Measurements from ENCODE around the gene PEF1.

Gene PEF1

DNA sequence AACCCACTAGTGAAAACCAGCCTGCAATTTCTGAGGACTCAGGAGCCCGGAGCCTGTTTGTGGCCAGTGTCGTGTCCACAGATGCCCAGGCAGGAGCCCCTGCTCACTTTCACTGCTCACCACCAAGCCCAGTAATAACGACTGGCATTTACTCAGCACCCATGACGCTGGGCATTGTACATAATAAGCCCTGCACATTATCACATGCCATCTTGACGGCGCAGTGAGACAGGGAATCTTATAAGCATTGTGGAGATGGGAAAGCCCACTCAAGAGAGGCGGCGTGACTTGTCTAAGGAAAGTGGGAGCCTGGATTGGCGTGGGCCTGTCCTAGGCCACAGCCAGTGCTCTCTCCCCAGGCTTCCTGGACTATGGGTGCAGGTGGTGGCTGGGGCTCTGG, 28.8 kb upstream of the PEF1 start:
- intact Hi-C loops (cut with DNase I) = no loop called here
- no peak for DNase-seq

- DNase-seq = no peak
Measured at GRCh38 chr1:31672986-31673385, 28.3 kb upstream of the PEF1 start.

GRCh38 chr1:31671561-31672201, 27.0 kb upstream of the PEF1 start:
- no peak for DNase-seq
- intact Hi-C loops (cut with DNase I) = no loop called here

More at GRCh38 chr1:31672986-31673385, 28.3 kb upstream of the PEF1 start:
- intact Hi-C loops (cut with DNase I) = no loop called here

DNA sequence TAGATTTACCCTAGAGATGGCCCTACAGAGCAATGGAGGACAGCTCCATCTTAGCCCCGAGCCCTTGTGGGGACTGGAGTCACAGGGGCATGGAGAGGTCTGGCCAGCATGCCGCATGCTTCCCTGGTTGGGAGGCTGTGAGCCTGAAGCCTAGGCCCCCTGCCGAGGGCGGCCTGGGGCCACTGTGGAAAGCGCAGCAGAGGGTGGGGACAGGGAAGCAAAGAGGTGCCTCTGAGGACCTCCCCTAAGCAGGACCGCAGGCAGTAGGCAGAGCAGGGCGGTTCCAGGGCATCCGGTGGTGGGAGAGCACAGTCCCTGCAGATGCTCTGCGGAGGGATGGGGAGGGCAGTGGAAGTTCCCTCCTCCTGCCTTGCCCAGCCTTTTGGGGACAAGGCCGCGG, 26.5 kb upstream of the PEF1 start:
- intact Hi-C loops (cut with DNase I) = no loop called here
- no peak for DNase-seq

- DNase-seq = no peak
- intact Hi-C loops (cut with DNase I) = no loop called here
Measured at GRCh38 chr1:31670593-31670964, 25.9 kb upstream of the PEF1 start.

DNA sequence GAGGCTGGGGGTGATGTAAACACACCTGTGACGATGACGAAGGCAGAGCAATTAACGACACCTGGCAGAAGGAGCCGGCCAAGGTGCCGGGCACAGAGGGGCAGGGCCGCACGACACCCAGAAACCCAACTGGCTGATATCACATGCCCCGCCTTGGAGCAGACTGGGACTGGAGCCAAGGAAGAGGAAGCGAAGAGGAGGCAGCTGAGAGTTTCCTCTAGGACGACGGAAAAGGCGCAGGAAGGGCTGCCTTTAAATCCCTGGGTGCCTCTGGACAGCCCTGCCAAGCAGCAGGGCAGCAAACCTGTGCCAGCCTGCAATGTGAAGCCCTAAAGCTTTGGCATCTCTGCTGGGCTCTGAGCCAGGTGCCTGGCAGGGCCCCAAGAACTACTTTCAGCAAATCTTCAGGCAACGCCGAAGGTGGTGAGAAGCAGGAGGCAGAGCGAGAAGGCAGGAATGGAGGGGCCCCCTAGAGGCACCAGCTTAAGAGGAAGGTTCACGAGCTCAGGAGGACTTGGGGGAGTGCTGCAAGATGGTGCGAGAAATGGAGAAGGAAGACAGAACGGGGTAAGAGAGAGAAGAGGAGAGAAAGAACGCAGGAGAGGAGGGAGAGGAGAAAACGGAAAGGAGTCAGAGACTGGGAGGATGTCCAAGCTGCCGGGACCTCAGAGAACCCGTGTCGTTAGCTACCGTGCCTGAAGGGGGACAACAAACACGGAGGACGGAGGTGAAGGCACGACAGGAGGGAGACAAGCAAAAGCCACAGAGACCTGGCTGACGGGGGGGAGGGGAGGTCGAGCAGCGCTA, 25.3 kb upstream of the PEF1 start:
- DNase-seq = peak; percentile 53 to 89 (median 72)
- intact Hi-C loops (cut with DNase I) = loop anchor here (10.0 kb wide), 1 partner anchor 295 kb away; no protein-coding TSS in a partner anchor

DNA sequence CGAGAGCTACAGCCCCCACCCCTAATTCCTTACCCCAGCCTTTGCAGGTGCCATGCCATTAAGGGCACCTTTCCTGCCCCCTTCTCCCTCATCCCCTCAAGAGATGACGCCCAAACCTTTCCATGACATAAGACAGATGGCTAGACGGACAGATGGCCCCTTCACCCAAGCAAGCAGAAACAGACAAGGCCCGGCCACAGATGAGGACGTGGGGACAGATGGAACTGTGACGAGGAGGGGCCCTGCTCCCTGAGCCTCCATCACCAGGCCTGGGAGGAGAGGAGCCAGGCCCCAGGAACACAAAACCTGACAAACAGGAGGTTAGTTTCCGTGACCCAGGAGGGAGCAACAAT, 24.7 kb upstream of the PEF1 start:
- intact Hi-C loops (cut with DNase I) = loop anchor here (10.0 kb wide), 1 partner anchor 295 kb away; no protein-coding TSS in a partner anchor
- DNase-seq = no peak

DNA sequence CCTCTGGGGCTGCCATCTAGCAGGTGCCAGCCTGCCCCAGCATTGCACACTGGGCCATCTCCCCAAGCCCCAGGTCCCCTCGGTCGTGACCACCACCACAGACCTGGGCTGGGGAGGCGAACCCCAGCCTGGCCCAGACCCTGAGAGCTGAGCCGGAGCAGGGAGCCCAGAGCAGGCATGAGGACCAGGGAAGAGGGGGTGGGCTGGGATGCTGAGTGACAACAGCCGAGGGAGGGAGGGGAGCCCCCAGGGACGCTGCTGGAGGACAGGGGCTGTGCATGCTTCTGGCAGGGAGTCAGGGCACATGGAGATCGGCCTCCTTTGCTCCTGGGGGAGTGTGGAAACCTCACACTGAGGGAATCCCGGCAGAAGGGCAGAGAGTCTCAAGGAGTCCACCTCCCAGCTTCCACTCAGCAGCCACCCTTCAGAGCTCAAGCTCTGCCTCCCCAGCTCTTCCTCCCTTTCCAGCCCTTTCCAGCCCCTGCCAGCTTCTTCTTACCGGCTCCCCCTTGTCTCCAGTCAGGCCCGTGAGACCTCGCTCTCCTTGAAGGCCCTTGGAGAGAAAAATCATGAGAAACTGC, 23.7 kb upstream of the PEF1 start:
- DNase-seq = no peak
- intact Hi-C loops (cut with DNase I) = loop anchor here (10.0 kb wide), 1 partner anchor 296 kb away; no protein-coding TSS in a partner anchor

GRCh38 chr1:31667065-31667785, 22.5 kb upstream of the PEF1 start:
- DNase-seq = no peak
- intact Hi-C loops (cut with DNase I) = loop anchor here (10.0 kb wide), 1 partner anchor 298 kb away; no protein-coding TSS in a partner anchor

GRCh38 chr1:31666263-31666963, 21.7 kb upstream of the PEF1 start:
- peak in 41 of 42 donors; percentile 31 to 90 (median 67) for DNase-seq
- intact Hi-C loops (cut with DNase I) = loop anchor here (10.0 kb wide), 1 partner anchor 298 kb away; no protein-coding TSS in a partner anchor

DNA sequence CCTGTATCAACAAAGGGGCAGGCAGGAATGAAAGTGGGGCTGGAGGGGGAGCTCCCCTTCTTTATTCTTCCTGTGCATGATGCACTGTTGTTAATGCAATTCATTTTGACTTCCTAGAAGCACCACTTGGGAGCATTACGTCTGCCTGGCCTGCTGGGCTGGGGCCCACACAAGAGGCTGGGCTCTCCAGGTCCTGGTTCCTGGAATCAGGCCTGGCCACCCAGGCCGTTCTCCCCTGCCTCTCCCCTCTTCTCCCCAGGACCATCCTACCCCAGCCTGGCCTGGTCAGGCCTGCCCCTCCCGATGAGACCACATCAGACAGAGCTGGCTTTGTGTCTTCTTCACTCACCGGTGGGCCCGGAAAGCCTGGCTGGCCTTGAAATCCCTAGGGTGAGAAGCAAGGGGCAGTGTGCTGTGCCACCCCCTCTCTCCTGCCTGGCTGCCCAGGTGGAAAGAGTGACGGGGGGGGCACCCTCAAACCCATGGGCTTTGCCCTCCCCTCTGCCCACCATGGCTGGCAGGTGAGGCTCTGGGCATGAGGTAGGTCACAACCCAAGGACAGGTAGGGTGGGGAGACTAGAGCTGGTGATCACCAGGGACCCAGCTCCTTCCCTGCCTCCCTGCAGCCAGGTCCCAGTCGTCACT, 20.7 kb upstream of the PEF1 start:
- no peak for DNase-seq
- intact Hi-C loops (cut with DNase I) = loop anchor here (2.0 to 10.0 kb wide), 2 partner anchors 39 to 299 kb away; partner anchors contain the start of gene COL16A1

- intact Hi-C loops (cut with DNase I) = loop anchor here (2.0 to 10.0 kb wide), 3 partner anchors 40 to 300 kb away; partner anchors contain the start of gene COL16A1
Measured at GRCh38 chr1:31664528-31664927, 19.9 kb upstream of the PEF1 start.

DNA sequence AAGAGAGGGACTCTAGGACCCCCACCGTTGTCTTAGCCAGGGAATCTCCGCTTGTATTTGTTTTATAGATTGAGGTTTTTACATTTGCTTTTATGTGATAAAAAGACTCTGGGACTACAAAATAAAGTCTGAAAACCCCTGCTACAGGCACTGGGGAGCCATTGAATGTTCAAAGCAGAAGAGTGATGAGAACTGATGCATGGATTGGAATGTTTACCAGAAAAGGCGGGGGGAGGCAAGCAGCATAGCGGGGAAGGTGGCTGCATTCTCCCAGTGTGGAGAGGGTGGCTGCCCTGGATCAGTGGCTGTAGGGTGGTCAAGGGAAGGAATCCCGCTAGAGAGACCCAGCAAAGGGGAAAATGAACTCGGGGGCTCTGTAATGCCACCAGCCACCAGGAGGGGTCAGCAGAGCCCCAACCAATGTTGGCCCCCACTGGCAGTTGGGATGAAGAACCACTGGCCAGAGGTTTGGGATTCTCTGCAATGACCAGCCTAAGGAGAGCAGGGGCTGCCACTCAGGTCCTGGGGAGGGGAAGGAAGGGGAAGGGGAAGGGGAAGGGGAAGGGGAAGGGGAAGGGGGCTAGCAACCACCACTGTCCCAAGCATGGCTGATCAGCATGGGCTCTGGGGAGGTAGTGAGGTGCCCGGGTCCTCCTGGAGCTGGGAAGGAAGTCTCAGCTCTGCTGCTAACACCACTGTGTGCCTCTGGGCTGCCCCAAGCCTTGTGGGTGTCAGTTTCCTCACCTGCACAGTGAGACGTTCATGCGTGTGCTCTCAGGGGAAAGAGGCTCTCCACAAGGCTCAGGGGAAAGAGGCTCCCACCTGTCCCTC, 19.2 kb upstream of the PEF1 start:
- peak in 41 of 42 donors; percentile 45 to 91 (median 73) for DNase-seq
- intact Hi-C loops (cut with DNase I) = loop anchor here (2.0 to 10.0 kb wide), 3 partner anchors 41 to 301 kb away; partner anchors contain the start of gene COL16A1

More at GRCh38 chr1:31664528-31664927, 19.9 kb upstream of the PEF1 start:
- no peak for DNase-seq

- intact Hi-C loops (cut with DNase I) = loop anchor here (5.0 to 10.0 kb wide), 2 partner anchors 125 to 302 kb away; no protein-coding TSS in a partner anchor
Measured at GRCh38 chr1:31662463-31662862, 17.8 kb upstream of the PEF1 start.

GRCh38 chr1:31661856-31662255, 17.2 kb upstream of the PEF1 start:
- DNase-seq = no peak
- intact Hi-C loops (cut with DNase I) = loop anchor here (5.0 to 10.0 kb wide), 2 partner anchors 125 to 303 kb away; no protein-coding TSS in a partner anchor

More at GRCh38 chr1:31662463-31662862, 17.8 kb upstream of the PEF1 start:
- no peak for DNase-seq

GRCh38 chr1:31660871-31661455, 16.3 kb upstream of the PEF1 start:
- intact Hi-C loops (cut with DNase I) = loop anchor here (5.0 to 10.0 kb wide), 2 partner anchors 126 to 304 kb away; no protein-coding TSS in a partner anchor
- DNase-seq = no peak

Measured in head of caudate nucleus (tissue), 42 donors.